ENCODE data around the gene NCOA5. TPM values are rescaled to one million over a fixed set of nuclear protein-coding genes. Genes with fewer than 3 reads are reported as not detected.

Gene NCOA5
- total RNA-seq, 1 experiment from 2014 or later, result 34.4 TPM

DNA sequence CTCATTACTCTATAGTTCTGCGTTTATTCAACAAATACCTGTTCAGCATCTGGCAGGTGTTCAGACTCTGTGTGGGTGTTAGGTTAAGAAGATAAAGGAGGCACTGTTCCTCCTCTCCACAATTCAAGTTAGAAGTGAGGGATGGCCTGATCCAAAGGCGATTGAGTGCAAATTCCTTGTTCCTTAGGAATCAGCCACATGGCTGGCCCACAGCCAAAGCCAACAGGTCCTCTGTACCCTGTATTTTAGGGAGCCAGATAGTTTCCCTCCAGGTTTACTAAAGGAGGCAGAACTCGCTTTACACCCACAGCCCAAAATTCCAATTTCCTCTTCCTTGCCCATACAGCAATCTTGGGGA is 23.3 kb upstream of the NCOA5 start:
- no peak for DNase-seq
- intact Hi-C loops (cut with micrococcal nuclease; ENCODE audit: unreplicated experiment), result no loop called here
- Mint-ChIP-seq H3K36me3 (ENCODE audit: insufficient read depth, unreplicated experiment) (peaks cover 3% of the 10 kb centered on the region), H3K27me3 (ENCODE audit: unreplicated experiment) (peaks cover 81% of the 10 kb centered on the region), H3K4me1 (ENCODE audit: low read depth, unreplicated experiment) (peaks cover 6% of the 10 kb centered on the region), H3K9me3 (ENCODE audit: low read depth, unreplicated experiment) (no peaks in the 10 kb centered on the region), H3K4me3 (ENCODE audit: low read depth, unreplicated experiment) (no peak overlapping the region), H3K27ac (ENCODE audit: unreplicated experiment) (no peak overlapping the region)
- no TSS peak for BruUV-seq (replicated peaks)
- CTCF ChIA-PET, result interaction anchor here (0.6 to 0.7 kb wide), 2 partner anchors 90 to 189 kb away, joined by 6 to 7 read pairs; no protein-coding TSS in a partner anchor
- TF ChIP-seq, protein P1, sequence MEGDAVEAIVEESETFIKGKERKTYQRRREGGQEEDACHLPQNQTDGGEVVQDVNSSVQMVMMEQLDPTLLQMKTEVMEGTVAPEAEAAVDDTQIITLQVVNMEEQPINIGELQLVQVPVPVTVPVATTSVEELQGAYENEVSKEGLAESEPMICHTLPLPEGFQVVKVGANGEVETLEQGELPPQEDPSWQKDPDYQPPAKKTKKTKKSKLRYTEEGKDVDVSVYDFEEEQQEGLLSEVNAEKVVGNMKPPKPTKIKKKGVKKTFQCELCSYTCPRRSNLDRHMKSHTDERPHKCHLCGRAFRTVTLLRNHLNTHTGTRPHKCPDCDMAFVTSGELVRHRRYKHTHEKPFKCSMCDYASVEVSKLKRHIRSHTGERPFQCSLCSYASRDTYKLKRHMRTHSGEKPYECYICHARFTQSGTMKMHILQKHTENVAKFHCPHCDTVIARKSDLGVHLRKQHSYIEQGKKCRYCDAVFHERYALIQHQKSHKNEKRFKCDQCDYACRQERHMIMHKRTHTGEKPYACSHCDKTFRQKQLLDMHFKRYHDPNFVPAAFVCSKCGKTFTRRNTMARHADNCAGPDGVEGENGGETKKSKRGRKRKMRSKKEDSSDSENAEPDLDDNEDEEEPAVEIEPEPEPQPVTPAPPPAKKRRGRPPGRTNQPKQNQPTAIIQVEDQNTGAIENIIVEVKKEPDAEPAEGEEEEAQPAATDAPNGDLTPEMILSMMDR (IDR thresholded peaks at IDR 0.05; ENCODE audit: unreplicated experiment), result no peak

DNA sequence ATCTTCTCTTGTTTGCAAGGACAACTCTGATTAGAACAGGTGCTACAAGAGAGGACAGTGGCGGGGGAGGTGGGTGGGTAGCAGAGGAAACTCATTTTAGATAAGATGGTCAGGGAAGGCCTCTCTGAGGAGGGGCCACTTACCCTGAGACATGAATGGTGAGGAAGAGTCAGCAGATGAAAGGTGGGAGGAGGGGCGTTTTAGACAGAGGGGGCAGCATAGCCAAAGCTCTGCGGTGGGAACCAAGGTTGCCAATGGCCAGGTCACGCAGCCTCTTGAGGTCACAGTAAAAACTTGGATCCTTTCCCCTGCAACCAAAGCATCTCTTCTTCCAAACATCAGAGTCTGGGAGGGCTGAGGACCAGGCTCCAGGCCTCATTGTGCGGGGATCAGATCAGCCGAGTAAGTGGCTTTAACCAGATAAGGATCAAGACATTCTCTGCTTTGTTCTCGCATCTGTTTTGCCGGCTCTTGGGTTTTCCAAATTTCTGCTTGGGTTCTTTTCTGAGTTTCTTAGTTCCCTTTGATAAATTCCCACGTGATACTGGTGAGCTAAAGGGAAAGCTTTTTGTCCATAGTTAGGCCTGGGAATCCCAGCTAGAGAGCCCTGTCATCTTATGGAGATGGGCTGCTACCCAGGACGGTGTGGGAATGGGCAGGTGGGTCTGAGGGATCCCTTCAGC is 22.8 kb upstream of the NCOA5 start:
- TF ChIP-seq, protein P1 (IDR thresholded peaks at IDR 0.05; ENCODE audit: unreplicated experiment), result no peak
- no peak overlapping the region for H3K4me3 Mint-ChIP-seq (ENCODE audit: low read depth, unreplicated experiment)
- H3K27me3 Mint-ChIP-seq (ENCODE audit: unreplicated experiment), result peaks cover 86% of the 10 kb centered on the region
- BruUV-seq (replicated peaks), result no TSS peak
- H3K27ac Mint-ChIP-seq (ENCODE audit: unreplicated experiment), result no peak overlapping the region
- peaks cover 6% of the 10 kb centered on the region for H3K4me1 Mint-ChIP-seq (ENCODE audit: low read depth, unreplicated experiment)
- DNase-seq, result no peak
- no peaks in the 10 kb centered on the region for H3K36me3 Mint-ChIP-seq (ENCODE audit: insufficient read depth, unreplicated experiment)
- intact Hi-C loops (cut with micrococcal nuclease; ENCODE audit: unreplicated experiment), result no loop called here
- CTCF ChIA-PET, result no interaction called here
- no peaks in the 10 kb centered on the region for H3K9me3 Mint-ChIP-seq (ENCODE audit: low read depth, unreplicated experiment)

GRCh38 chr20:46111836-46112212 is 22.1 kb upstream of the NCOA5 start:
- no peak overlapping the region for H3K4me3 Mint-ChIP-seq (ENCODE audit: low read depth, unreplicated experiment)
- no TSS peak for BruUV-seq (replicated peaks)
- CTCF ChIA-PET, result no interaction called here
- intact Hi-C loops (cut with micrococcal nuclease; ENCODE audit: unreplicated experiment), result no loop called here
- peaks cover 93% of the 10 kb centered on the region for H3K27me3 Mint-ChIP-seq (ENCODE audit: unreplicated experiment)
- H3K4me1 Mint-ChIP-seq (ENCODE audit: low read depth, unreplicated experiment), result peaks cover 6% of the 10 kb centered on the region
- no peaks in the 10 kb centered on the region for H3K36me3 Mint-ChIP-seq (ENCODE audit: insufficient read depth, unreplicated experiment)
- TF ChIP-seq, protein P1 (IDR thresholded peaks at IDR 0.05; ENCODE audit: unreplicated experiment), result no peak
- DNase-seq, result no peak
- H3K9me3 Mint-ChIP-seq (ENCODE audit: low read depth, unreplicated experiment), result no peaks in the 10 kb centered on the region
- no peak overlapping the region for H3K27ac Mint-ChIP-seq (ENCODE audit: unreplicated experiment)

GRCh38 chr20:46111028-46111835 is 21.5 kb upstream of the NCOA5 start:
- intact Hi-C loops (cut with micrococcal nuclease; ENCODE audit: unreplicated experiment), result no loop called here
- Mint-ChIP-seq H3K4me3 (ENCODE audit: low read depth, unreplicated experiment) (no peak overlapping the region), H3K4me1 (ENCODE audit: low read depth, unreplicated experiment) (peaks cover 6% of the 10 kb centered on the region), H3K27ac (ENCODE audit: unreplicated experiment) (no peak overlapping the region), H3K36me3 (ENCODE audit: insufficient read depth, unreplicated experiment) (no peaks in the 10 kb centered on the region), H3K27me3 (ENCODE audit: unreplicated experiment) (peaks cover 98% of the 10 kb centered on the region), H3K9me3 (ENCODE audit: low read depth, unreplicated experiment) (no peaks in the 10 kb centered on the region)
- CTCF ChIA-PET, result no interaction called here
- no TSS peak for BruUV-seq (replicated peaks)
- DNase-seq, result no peak
- TF ChIP-seq, protein P1 (IDR thresholded peaks at IDR 0.05; ENCODE audit: unreplicated experiment), result no peak

All from Calu3 (cell line).